Bronchial epithelial cell (primary cell): ENCODE results near the gene FANCC. TPM values are rescaled to one million over a fixed set of nuclear protein-coding genes. Genes with fewer than 3 reads are reported as not detected.

ENCODE experiments used
- DNase-seq: peaks from one replicate; pipeline ENCODE4 v3.0.0-alpha.2; 2010; ENCODE audit warnings: low read depth
- FAIRE-seq: peaks from 2 replicates; lab custom pipeline; 2011; peaks lifted over from hg19 to GRCh38; lab: Jason Lieb, UNC
- H3K27me3 ChIP-seq: 2 replicates; pipeline ENCODE4 v1.5.1; 2011; ENCODE audit warnings: low read length; ENCODE audit not compliant: control insufficient read depth, insufficient read depth
- H3K36me3 ChIP-seq: 2 replicates; pipeline ENCODE4 v1.5.1; 2011; ENCODE audit warnings: low read length; ENCODE audit not compliant: control insufficient read depth, insufficient read depth
- H3K4me3 ChIP-seq: 2 replicates; pipeline ENCODE4 v1.5.1; 2011; ENCODE audit warnings: mild to moderate bottlenecking, low read depth, low read length, control low read depth
- CTCF ChIP-seq: IDR thresholded peaks from 2 replicates; pipeline ENCODE4 v1.5.1; 2011; ENCODE audit warnings: mild to moderate bottlenecking, moderate library complexity, low read length, control low read depth, inconsistent platforms; ENCODE audit not compliant: insufficient read depth, severe bottlenecking
- total RNA-seq: library from RNA; depleted of rRNA; stranded (reverse); fragments of >200 nt; gene quantifications from 2 replicates; pipeline ENCODE4 v1.2.1, GENCODE V29; 2014

Gene FANCC
- total RNA-seq, 1 donor from 2014 or later = 3.4 TPM

GRCh38 chr9:95142315-95142714 lies 175.2 kb downstream of the FANCC start:
- DNase-seq (peak; percentile 45), FAIRE-seq (no peak)
- Histone ChIP-seq H3K4me3 (no peak overlapping the region), H3K36me3 (no peaks in the 10 kb centered on the region), H3K27me3 (no peaks in the 10 kb centered on the region)
- TF ChIP-seq CTCF = no peak

GRCh38 chr9:95140821-95141220 lies 176.7 kb downstream of the FANCC start:
- no peak for TF ChIP-seq CTCF
- Histone ChIP-seq H3K36me3 (no peaks in the 10 kb centered on the region), H3K4me3 (no peak overlapping the region), H3K27me3 (no peaks in the 10 kb centered on the region)
- no peak for DNase-seq
- no peak for FAIRE-seq

GRCh38 chr9:95139126-95139525 lies 178.4 kb downstream of the FANCC start:
- no peak overlapping the region for H3K4me3 ChIP-seq
- no peaks in the 10 kb centered on the region for H3K36me3 ChIP-seq
- FAIRE-seq = no peak
- no peak for DNase-seq
- H3K27me3 ChIP-seq = no peaks in the 10 kb centered on the region
- no peak for TF ChIP-seq CTCF

GRCh38 chr9:95138474-95138873 lies 179.0 kb downstream of the FANCC start:
- no peak for DNase-seq
- no peaks in the 10 kb centered on the region for H3K36me3 ChIP-seq
- TF ChIP-seq CTCF = no peak
- H3K27me3 ChIP-seq = no peaks in the 10 kb centered on the region
- FAIRE-seq = no peak
- no peak overlapping the region for H3K4me3 ChIP-seq

GRCh38 chr9:95137587-95138145 lies 179.8 kb downstream of the FANCC start:
- H3K4me3 ChIP-seq = no peak overlapping the region
- H3K36me3 ChIP-seq = peaks cover 1% of the 10 kb centered on the region
- H3K27me3 ChIP-seq = no peaks in the 10 kb centered on the region
- DNase-seq (no peak), FAIRE-seq (no peak)
- no peak for TF ChIP-seq CTCF

- Histone ChIP-seq H3K36me3 (peaks cover 1% of the 10 kb centered on the region), H3K4me3 (no peak overlapping the region), H3K27me3 (no peaks in the 10 kb centered on the region)
- DNase-seq = no peak
- FAIRE-seq = no peak
- no peak for TF ChIP-seq CTCF
Measured at GRCh38 chr9:95135756-95136155, 181.8 kb downstream of the FANCC start.
